ENCODE measurements around the gene FAF1.

The FAF1 gene

GRCh38 chr1:50978144-50978851 is 18.2 kb upstream of the FAF1 start:
- peak; percentile 50 for DNase-seq

DNA sequence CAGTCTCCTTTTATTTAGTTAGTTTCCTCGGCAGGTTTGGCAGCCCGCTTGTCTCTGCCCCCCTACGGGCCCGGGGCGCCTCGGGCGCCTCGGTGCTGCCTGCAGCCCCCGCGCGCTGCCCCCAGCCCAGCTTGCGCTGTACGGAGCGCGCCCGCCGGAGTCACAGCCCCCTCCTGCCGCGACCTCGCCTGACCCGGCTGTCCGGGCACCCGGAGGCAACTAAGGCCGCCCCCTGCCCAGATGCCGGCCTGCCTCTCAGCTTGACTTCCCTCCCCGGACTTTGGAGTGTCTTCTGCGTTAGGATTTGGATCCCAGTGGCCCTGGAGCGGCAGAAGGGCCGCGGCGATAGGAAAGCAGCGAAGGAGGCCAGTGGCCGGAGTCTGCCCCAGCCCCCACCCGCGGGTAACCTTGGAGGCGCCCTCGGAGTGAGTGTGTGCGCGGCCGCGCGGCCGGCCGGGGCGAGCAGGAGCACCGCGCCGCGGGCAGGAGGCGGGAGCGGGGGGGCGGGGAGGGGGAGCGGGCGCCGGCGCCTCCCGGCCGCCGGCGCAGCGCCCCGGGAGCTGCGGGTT is 17.6 kb upstream of the FAF1 start:
- peak; percentile 44 for DNase-seq

- DNase-seq, result peak; percentile 49
Observed at GRCh38 chr1:50976890-50977574, 17.0 kb upstream of the FAF1 start.

GRCh38 chr1:50976111-50976889 is 16.2 kb upstream of the FAF1 start:
- no peak for DNase-seq

GRCh38 chr1:50975436-50975835 is 15.4 kb upstream of the FAF1 start:
- DNase-seq, result no peak

GRCh38 chr1:50974618-50974935 is 14.5 kb upstream of the FAF1 start:
- no peak for DNase-seq

DNA sequence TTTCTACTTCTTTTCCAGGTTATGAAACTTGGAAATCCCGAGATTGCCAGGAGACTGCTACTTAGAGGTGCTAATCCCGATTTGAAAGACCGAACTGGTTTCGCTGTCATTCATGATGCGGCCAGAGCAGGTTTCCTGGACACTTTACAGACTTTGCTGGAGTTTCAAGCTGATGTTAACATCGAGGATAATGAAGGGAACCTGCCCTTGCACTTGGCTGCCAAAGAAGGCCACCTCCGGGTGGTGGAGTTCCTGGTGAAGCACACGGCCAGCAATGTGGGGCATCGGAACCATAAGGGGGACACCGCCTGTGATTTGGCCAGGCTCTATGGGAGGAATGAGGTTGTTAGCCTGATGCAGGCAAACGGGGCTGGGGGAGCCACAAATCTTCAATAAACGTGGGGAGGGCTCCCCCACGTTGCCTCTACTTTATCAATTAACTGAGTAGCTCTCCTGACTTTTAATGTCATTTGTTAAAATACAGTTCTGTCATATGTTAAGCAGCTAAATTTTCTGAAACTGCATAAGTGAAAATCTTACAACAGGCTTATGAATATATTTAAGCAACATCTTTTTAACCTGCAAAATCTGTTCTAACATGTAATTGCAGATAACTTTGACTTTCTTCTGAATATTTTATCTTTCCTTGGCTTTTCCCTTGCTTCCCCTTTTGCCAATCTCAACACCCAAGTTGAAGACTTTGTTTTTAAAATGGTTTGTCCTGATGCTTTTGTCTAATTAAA is 14.0 kb upstream of the FAF1 start:
- DNase-seq, result no peak

GRCh38 chr1:50973255-50973654 is 13.2 kb upstream of the FAF1 start:
- DNase-seq, result no peak

DNA sequence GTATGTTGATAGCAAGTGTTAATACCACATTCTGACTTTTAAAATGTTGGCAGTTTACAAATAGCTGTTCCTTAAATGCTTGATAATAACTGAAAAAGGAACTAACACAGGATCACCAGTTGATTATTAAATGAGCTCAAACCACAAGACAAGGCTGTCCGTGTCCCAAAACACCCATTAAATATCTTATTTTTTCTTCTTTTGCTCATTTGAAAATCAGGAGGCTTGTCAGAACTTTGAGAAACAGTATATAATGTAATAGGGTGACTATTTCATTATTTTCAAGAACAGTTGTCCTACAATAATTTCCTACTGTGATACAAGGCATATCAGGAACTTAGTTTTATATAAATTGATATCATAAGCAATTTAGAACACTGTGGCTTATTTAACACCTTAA is 12.7 kb upstream of the FAF1 start:
- no peak for DNase-seq

GRCh38 chr1:50971748-50972305 is 11.8 kb upstream of the FAF1 start:
- no peak for DNase-seq

- DNase-seq, result no peak
Observed at GRCh38 chr1:50970931-50971582, 11.0 kb upstream of the FAF1 start.

DNA sequence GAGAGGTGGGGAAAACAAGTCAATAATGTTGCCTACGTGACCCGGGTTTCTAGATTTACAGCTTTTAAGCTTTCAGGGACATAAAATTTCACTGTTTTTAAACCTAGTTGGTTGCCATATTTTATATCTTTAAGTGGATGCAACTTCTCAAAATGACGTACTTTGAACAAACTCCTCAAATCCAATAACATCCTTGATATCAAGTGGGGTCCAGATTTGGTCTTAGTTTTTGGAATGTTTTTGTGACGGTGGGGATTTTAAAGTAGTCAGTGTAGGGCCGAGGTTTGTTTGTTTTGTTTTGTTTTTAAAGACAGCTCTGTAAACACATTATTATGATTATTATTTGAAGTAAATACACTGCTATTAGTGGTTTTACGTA is 10.4 kb upstream of the FAF1 start:
- DNase-seq, result no peak

DNA sequence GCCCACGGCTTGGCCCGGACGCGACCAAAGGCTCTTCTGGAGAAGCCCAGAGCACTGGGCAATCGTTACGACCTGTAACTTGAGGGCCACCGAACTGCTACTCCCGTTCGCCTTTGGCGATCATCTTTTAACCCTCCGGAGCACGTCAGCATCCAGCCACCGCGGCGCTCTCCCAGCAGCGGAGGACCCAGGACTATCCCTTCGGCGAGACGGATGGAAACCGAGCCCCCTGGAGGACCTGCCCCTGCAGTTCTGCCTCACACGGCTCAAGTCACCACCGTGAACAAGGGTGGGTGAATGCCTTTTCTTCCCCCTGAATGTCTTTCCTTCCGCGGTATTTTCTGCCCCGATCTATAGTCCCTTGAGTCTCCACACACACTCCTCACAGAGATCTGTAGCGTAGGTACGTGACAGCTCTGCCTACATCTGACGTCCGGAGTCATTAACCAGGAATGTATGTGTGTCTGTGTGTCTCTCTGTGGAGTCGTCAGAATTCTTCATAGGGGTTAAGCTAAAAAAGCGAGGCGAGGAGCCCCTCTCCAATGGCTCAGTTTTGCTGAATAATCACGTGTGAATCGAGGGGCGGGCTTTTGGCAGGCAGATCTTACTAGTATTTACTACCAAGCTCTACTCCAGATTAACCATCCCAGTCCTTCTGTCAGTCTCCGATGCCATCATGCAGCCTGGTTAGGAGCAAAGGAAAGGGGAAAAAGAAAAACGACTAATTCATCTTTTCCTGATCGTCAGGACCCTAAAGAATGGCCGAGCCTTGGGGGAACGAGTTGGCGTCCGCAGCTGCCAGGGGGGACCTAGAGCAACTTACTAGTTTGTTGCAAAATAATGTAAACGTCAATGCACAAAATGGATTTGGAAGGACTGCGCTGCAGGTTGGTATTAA is 9.8 kb upstream of the FAF1 start, which contains the start of gene CDKN2C:
TSS of gene CDKN2C (plus strand) at position 635 of the 898 bp plus-strand sequence. CDS start at position 759, 124 bp downstream.
- DNase-seq, result peak; percentile 90

DNA sequence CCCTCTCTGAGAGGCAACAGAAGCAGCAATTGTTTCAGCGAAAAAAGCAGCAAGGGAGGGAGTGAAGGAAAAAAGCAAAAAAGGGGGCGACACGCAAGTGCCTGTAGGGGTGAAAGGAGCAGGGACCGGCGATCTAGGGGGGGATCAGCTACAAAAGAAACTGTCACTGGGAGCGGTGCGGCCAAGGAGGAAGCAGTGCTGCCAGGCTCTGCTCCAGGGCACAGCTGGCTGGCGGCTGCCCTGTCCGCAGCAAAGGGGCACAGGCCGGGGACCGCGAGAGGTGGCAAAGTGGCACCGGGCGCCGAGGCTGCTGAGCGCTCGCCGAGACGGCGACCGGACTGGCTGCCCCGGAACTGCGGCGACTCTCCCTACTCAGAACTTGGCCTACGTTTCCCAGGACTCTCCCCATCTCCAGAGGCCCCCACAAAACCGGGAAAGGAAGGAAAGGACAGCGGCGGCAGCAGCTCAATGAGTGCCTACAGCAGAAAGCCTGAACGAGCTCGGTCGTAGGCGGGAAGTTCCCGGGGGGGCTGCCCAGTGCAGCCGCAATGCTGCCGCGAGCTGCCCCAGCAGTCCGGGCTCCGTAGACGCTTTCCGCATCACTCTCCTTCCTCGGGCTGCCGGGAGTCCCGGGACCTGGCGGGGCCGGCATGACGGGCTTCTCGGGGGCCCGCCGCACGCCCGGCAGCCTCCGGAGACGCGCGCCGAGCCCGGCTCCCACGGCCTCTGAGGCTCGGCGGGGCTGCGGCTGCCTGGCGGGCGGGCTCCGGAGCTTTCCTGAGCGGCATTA is 8.9 kb upstream of the FAF1 start:
- peak; percentile 36 for DNase-seq

DNA sequence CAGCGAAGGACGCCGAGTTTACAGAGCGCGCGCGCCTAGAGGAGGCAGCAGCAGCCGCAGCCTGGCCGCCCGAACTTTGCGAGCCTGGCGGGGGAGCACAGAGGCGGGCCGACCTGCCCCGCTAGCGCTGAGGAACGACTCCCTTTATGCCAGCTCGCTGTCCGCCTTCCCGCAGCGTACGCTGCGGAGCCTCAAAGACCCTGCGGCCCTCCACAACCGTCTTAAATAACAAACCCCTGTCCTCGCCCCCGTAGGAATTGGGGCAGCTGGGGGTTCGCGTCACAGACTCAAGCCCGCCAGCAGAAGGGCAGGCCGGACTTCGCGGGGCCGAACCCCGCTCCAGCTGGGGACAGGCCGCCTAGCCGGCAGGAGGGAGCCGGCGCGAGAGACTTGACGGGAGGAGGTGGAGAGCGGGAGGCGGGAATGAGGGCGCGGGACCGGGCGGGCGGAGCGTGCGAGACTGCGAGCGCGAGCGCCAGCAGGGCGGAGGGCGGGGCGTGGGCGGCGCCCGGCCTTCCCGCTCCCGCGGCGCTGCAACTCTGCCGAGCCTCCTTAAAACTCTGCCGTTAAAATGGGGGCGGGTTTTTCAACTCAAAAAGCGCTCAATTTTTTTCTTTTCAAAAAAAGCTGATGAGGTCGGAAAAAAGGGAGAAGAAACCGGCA is 8.2 kb upstream of the FAF1 start:
- DNase-seq, result peak; percentile 91

DNA sequence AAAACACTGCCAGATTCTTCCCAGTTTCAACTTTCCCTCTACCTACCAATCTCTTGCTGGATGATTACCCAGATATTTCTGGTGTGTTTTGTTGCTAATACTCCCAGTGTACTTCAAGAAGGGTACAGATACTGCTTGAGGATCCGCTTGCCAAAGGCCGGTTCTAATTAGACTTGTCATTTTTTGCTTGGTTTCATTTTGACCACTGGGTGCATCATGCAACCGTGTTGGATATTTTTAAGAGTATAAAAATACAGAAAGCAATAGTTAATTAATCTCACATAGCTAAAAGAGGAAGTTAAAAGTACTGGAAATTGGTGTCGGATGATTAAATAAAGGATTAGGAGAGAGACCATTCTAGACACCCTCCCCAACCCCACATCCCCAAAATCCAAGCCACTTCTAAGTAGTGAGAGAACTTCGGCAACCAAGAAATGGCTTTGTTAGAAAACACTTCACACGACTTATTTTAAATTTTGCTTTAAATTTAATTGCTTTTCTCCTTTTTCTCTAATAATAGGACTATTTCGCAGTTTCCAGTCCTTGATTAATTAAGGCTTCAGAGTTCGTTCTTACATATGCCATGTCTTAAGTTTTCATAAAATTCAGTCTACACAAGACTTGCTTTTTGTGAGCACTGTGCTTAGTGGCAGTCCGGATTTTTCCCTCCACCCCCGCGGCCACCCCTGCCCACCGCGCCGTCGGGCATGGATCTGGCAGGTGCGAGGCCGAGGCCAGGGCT is 7.5 kb upstream of the FAF1 start:
- DNase-seq, result no peak

- no peak for DNase-seq
Observed at GRCh38 chr1:50966991-50967390, 6.9 kb upstream of the FAF1 start.

DNA sequence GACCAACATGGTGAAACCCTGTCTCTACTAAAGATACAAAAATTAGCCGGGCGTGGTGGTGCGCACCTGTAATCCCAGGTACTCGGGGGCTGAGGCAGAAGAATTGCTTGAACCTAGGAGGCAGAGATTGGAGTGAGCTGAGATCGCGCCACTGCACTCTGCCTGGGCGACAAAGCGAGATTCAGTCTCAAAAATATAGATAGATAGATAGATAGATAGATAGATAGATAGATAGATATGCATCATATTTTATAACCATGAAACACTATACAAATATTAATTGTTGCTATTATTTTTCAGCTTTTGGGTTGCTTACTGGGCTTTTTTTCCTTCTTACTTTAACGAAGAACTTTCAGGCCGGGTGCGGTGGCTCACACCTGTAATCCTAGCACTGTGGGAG is 4.8 kb upstream of the FAF1 start:
- no peak for DNase-seq
